Common myeloid progenitor, CD34-positive (primary cell): ENCODE data around the gene ZDHHC11B.
"Not testable (repeated sequence)": the region's sequence is repeated elsewhere in the genome, so short reads cannot be mapped to it uniquely, and the experiment has no call there.

Experiments used
- CTCF ChIA-PET: fragments of 350-600 bp; sonication (Branson Sonifier 250); formaldehyde crosslinking; loops from one replicate; lab custom pipeline; 2021; ENCODE audit warnings: antibody characterized with exemption; lab: Charles Lee
- POLR2A ChIA-PET: fragments of 350-600 bp; sonication (Branson Sonifier 250); formaldehyde crosslinking; loops from one replicate; lab custom pipeline; 2021; ENCODE audit warnings: antibody characterized with exemption; lab: Charles Lee
- DNase-seq, 3 donors: peaks; one replicate each; pipeline versions ENCODE4 v3.0.0 to v3.0.0-alpha.2; 2013
- H3K27ac ChIP-seq, 2 experiments: 1 replicate in 1 of 2; 2 replicates in 1 of 2; pipeline ENCODE4 v1.7.0; 2013; ENCODE audit warnings: inconsistent platforms in 2 of 2, low read length in 2 of 2, mild to moderate bottlenecking in 2 of 2, low read depth in 1 of 2, moderate library complexity in 1 of 2; ENCODE audit not compliant: severe bottlenecking in 2 of 2, insufficient read depth in 1 of 2, poor library complexity in 1 of 2
- H3K27me3 ChIP-seq, 5 experiments: replicated peaks in 2 of 5; 1 replicate in 3 of 5; 2 replicates in 2 of 5; pipeline versions ENCODE4 v1.6.1 to v1.7.0; 2013; ENCODE audit warnings: low read length in 4 of 5, mild to moderate bottlenecking in 2 of 5, moderate library complexity in 2 of 5, inconsistent platforms in 1 of 5; ENCODE audit not compliant: insufficient read depth in 5 of 5, control insufficient read depth in 4 of 5
- H3K36me3 ChIP-seq, 4 experiments: 1 replicate in 2 of 4; 2 replicates in 2 of 4; pipeline versions ENCODE4 v1.6.1 to v1.7.0; 2013; ENCODE audit warnings: low read length in 3 of 4, control low read depth in 1 of 4, mild to moderate bottlenecking in 1 of 4; ENCODE audit not compliant: control insufficient read depth in 4 of 4, insufficient read depth in 4 of 4
- H3K4me1 ChIP-seq, 4 experiments: 1 replicate in 3 of 4; 2 replicates in 1 of 4; pipeline versions ENCODE4 v1.6.1 to v1.7.1; 2013; ENCODE audit warnings: low read length in 3 of 4, mild to moderate bottlenecking in 3 of 4, control low read depth in 1 of 4, inconsistent platforms in 1 of 4, moderate library complexity in 1 of 4; ENCODE audit not compliant: control insufficient read depth in 4 of 4, insufficient read depth in 4 of 4; ENCODE audit errors: control extremely low read depth in 1 of 4
- H3K4me3 ChIP-seq, 7 experiments: 1 replicate in 4 of 7; 2 replicates in 3 of 7; pipeline versions ENCODE4 v1.5.1 to v1.7.0; 2013; ENCODE audit warnings: mild to moderate bottlenecking in 7 of 7, low read length in 6 of 7, moderate library complexity in 6 of 7, inconsistent platforms in 2 of 7, low read depth in 2 of 7, control low read depth in 1 of 7; ENCODE audit not compliant: insufficient read depth in 4 of 7, control insufficient read depth in 1 of 7; ENCODE audit errors: extremely low read depth in 1 of 7
- H3K9me3 ChIP-seq, 5 experiments: 1 replicate in 4 of 5; 2 replicates in 1 of 5; pipeline versions ENCODE4 v1.6.1 to v1.7.1; 2013; ENCODE audit warnings: low read length in 4 of 5, mild to moderate bottlenecking in 2 of 5, inconsistent platforms in 1 of 5, low read depth in 1 of 5, moderate library complexity in 1 of 5; ENCODE audit not compliant: control insufficient read depth in 4 of 5, insufficient read depth in 2 of 5; ENCODE audit errors: control extremely low read depth in 1 of 5
- WGBS: methylation state at CpG from one replicate; pipeline ENCODE4 v1.1.5; 2013; ENCODE audit not compliant: insufficient coverage; 5-methylcytosine and 5-hydroxymethylcytosine counted together

Gene ZDHHC11B

DNA sequence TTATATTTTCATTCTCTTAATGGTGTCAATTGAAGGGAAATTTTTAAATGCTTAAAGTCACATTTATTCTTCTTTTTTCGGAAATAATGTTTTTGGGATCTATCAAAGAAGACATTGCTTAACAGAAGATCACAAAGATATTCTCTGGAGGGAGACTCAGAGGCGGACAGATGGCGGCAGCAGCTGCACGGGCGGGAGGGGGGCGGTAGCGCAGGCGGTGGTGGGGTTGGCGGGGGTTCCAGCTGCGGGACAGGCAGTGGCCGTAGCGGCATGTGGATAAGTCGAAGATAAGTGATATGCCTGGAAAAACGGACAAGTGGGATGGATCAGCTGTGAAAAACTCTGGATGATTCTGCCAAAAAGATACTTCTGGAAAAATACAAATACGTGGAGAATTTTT is 31.6 kb upstream of the ZDHHC11B start:
- POLR2A ChIA-PET: no interaction called here
- Histone ChIP-seq H3K4me1 (no peaks in the 10 kb centered on the region), H3K36me3 (no peaks in the 10 kb centered on the region), H3K4me3 (no peak overlapping the region), H3K27ac (no peak overlapping the region), H3K9me3 (peaks cover 0 to 10% (median 0%) of the 10 kb centered on the region in 5 experiments), H3K27me3 (peaks cover 0 to 2% (median 0%) of the 10 kb centered on the region in 5 experiments)
- CTCF ChIA-PET: no interaction called here
- 94% methylated on average over 11 of the region's 15 CpGs for WGBS
- no peak for DNase-seq

DNA sequence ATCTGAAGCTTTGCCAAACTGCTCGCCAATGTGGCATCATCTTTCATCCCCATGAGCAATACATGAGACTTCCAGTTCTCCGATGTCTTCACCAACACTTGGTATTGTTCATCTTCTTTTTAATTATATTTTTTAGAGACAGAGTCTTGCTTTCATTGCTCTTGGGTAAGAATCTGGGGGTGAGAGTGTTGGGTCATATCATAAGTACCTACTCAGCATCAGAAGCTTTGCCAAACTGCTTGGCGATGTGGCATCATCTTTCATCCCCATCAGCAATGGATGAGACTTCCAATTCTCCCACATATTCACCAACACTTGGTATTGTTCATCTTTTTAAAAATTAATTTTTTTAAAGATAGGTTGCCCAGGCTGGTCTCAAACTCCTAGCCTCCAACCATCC is 30.9 kb upstream of the ZDHHC11B start:
- ChIA-PET CTCF (no interaction called here), POLR2A (no interaction called here)
- Histone ChIP-seq H3K36me3 (no peaks in the 10 kb centered on the region), H3K4me1 (no peaks in the 10 kb centered on the region), H3K4me3 (no peak overlapping the region), H3K27ac (no peak overlapping the region), H3K9me3 (peaks cover 0 to 10% (median 0%) of the 10 kb centered on the region in 5 experiments), H3K27me3 (peaks cover 0 to 2% (median 0%) of the 10 kb centered on the region in 5 experiments)
- DNase-seq: no peak
- WGBS: no CpG with 5 or more reads among the region's 3 CpGs

DNA sequence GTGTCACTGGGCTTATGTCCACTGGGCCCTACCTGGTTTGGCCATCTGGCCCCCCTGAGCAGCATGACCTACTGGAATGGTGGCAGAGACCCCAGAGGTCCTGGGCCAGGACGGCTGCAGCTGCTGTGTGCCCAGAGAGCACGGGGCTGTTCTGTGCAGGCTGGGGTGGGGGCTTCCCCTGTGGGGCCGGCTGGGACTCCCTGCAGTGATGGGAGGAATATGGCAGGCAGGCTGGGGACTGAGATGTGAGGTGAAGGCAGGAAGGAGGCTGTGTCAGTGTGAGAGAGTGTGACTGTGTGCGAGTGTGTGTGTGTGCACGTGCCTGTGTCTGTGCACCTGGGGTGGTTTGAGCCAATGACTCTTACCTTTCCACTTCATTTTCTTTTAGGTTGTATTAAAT is 29.0 kb upstream of the ZDHHC11B start:
- CTCF ChIA-PET, POLR2A ChIA-PET, H3K27ac ChIP-seq, H3K4me1 ChIP-seq, H3K9me3 ChIP-seq, H3K36me3 ChIP-seq, DNase-seq, H3K4me3 ChIP-seq, H3K27me3 ChIP-seq: not testable (repeated sequence)
- WGBS: no CpG with 5 or more reads among the region's 5 CpGs

- CTCF ChIA-PET, DNase-seq, H3K27me3 ChIP-seq, H3K4me3 ChIP-seq, H3K9me3 ChIP-seq, H3K27ac ChIP-seq, POLR2A ChIA-PET, H3K36me3 ChIP-seq, H3K4me1 ChIP-seq: not testable (repeated sequence)
- 40% methylated on average over 2 of the region's 9 CpGs for WGBS
These were observed 26.9 kb upstream of the ZDHHC11B start for GRCh38 chr5:811384-811783.

- 100% methylated on average over 1 of the region's 10 CpGs for WGBS
- DNase-seq, H3K4me3 ChIP-seq, H3K4me1 ChIP-seq, H3K27me3 ChIP-seq, H3K9me3 ChIP-seq, CTCF ChIA-PET, H3K36me3 ChIP-seq, H3K27ac ChIP-seq, POLR2A ChIA-PET: not testable (repeated sequence)
These were observed 23.4 kb upstream of the ZDHHC11B start for GRCh38 chr5:807719-808514.

- H3K27ac ChIP-seq: no peak overlapping the region
- no peak for DNase-seq
- peaks cover 0 to 4% (median 0%) of the 10 kb centered on the region in 5 experiments for H3K27me3 ChIP-seq
- POLR2A ChIA-PET: no interaction called here
- H3K9me3 ChIP-seq: peaks cover 0 to 8% (median 0%) of the 10 kb centered on the region in 5 experiments
- H3K4me1 ChIP-seq: no peaks in the 10 kb centered on the region
- no peaks in the 10 kb centered on the region for H3K36me3 ChIP-seq
- 100% methylated on average over 2 of the region's 6 CpGs for WGBS
- CTCF ChIA-PET: no interaction called here
- H3K4me3 ChIP-seq: no peak overlapping the region
These were observed 16.9 kb upstream of the ZDHHC11B start for GRCh38 chr5:801472-801871.

DNA sequence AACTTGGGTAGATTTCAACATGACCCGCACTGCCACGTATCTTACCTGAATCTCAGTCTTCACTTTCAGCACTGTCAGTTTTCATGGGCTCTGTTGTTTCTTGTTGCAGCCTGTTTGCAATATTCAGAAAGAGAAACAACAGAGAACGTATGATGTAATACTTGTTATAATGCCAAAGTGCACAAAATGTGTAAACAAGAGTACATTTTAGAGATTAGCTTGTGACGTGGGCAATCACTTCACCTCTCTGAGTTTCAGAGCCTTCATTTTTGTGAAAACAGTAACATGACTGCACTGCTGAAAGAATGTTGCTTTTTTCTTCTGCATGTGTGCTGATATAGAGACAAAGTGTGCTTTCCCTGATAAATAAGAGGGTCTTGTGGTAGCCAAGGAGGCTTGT is 16.5 kb upstream of the ZDHHC11B start:
- H3K27me3 ChIP-seq, H3K36me3 ChIP-seq, H3K27ac ChIP-seq, DNase-seq, H3K9me3 ChIP-seq, POLR2A ChIA-PET, H3K4me3 ChIP-seq, CTCF ChIA-PET, H3K4me1 ChIP-seq: not testable (repeated sequence)
- 100% methylated on average over 2 of the region's 4 CpGs for WGBS
